C4-2B (cell line): ENCODE measurements around the gene GMDS.

Experiments
- CTCF ChIP-seq: fragments of 450-650 bp; conservative IDR thresholded peaks from 2 replicates; pipeline ENCODE4 v1.5.1; 2017; ENCODE audit warnings: mild to moderate bottlenecking
- ZFX ChIP-seq: fragments of 450-650 bp; IDR thresholded peaks from 2 replicates; pipeline ENCODE4 v1.6.1; 2017

GRCh38 chr6:1698527-1698926 lies 546.9 kb downstream of the GMDS start:
- TF ChIP-seq CTCF (no peak; the same call in 1 of the 2 replicates), ZFX (no peak)
